ENCODE data around the gene MPDZ.

The MPDZ gene

GRCh38 chr9:13149454-13149853 is 130.0 kb downstream of the MPDZ start:
- no peak for FAIRE-seq
- DNase-seq (ENCODE audit: insufficient read length, low spot score): no peak
- TF ChIP-seq POLR2A (IDR thresholded peaks at IDR 0.05; ENCODE audit: low read depth, low read length) (no peak), PAX5 (IDR thresholded peaks at IDR 0.05; ENCODE audit: insufficient read depth, low read length, severe bottlenecking) (no peak), POLR2AphosphoS5 (IDR thresholded peaks at IDR 0.05; ENCODE audit: low read depth, low read length) (no peak)

GRCh38 chr9:13146840-13147239 is 132.7 kb downstream of the MPDZ start:
- TF ChIP-seq POLR2AphosphoS5 (IDR thresholded peaks at IDR 0.05; ENCODE audit: low read depth, low read length) (no peak), POLR2A (IDR thresholded peaks at IDR 0.05; ENCODE audit: low read depth, low read length) (no peak)
- no peak for FAIRE-seq
- no peak for DNase-seq (ENCODE audit: insufficient read length, low spot score)

DNA sequence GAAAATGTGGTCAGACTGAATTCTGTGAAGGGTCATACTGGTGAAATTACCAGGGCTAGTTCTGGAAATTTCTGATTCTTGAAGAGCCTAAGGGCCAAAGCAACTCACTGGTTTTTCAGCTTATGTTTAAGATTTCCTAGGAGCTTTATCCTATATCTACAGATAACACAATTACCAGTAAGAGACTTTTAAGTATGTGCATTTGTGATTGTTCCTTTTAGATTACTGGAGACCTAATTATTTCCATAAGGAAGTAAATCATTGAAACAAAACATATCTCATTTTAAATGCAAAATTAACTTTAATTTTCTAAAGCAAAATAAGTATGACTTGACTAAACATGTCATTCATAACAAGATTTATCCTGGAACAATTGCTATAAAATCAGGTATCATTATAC is 134.2 kb downstream of the MPDZ start:
- TF ChIP-seq PAX5 (IDR thresholded peaks at IDR 0.05; ENCODE audit: insufficient read depth, low read length, severe bottlenecking) (no peak), POLR2AphosphoS5 (IDR thresholded peaks at IDR 0.05; ENCODE audit: low read depth, low read length) (no peak), POU2F2 (IDR thresholded peaks at IDR 0.05; ENCODE audit: low read depth, low read length) (no peak), POLR2A (IDR thresholded peaks at IDR 0.05; ENCODE audit: low read depth, low read length) (no peak), SPI1 (IDR thresholded peaks at IDR 0.05; ENCODE audit: low read depth, low read length) (no peak), TAF1 (IDR thresholded peaks at IDR 0.05; ENCODE audit: low read depth, low read length) (no peak)
- DNase-seq (ENCODE audit: insufficient read length, low spot score) (no peak), FAIRE-seq (no peak)

- no peak for TF ChIP-seq POLR2A (IDR thresholded peaks at IDR 0.05; ENCODE audit: low read depth, low read length)
- TF ChIP-seq TAF1 (IDR thresholded peaks at IDR 0.05; ENCODE audit: low read depth, low read length): no peak
- no peak for TF ChIP-seq POLR2AphosphoS5 (IDR thresholded peaks at IDR 0.05; ENCODE audit: low read depth, low read length)
- TF ChIP-seq POU2F2 (IDR thresholded peaks at IDR 0.05; ENCODE audit: low read depth, low read length): no peak
- no peak for TF ChIP-seq PAX5 (IDR thresholded peaks at IDR 0.05; ENCODE audit: insufficient read depth, low read length, severe bottlenecking)
- no peak for TF ChIP-seq SPI1 (IDR thresholded peaks at IDR 0.05; ENCODE audit: low read depth, low read length)
- FAIRE-seq (no peak), DNase-seq (ENCODE audit: insufficient read length, low spot score) (no peak)
These were observed 135.2 kb downstream of the MPDZ start for GRCh38 chr9:13144166-13144775.

- DNase-seq (ENCODE audit: insufficient read length, low spot score) (no peak), FAIRE-seq (no peak)
- TF ChIP-seq SPI1 (IDR thresholded peaks at IDR 0.05; ENCODE audit: low read depth, low read length): no peak
- TF ChIP-seq PAX5 (IDR thresholded peaks at IDR 0.05; ENCODE audit: insufficient read depth, low read length, severe bottlenecking): no peak
- TF ChIP-seq POLR2A (IDR thresholded peaks at IDR 0.05; ENCODE audit: low read depth, low read length): no peak
- no peak for TF ChIP-seq POU2F2 (IDR thresholded peaks at IDR 0.05; ENCODE audit: low read depth, low read length)
- TF ChIP-seq POLR2AphosphoS5 (IDR thresholded peaks at IDR 0.05; ENCODE audit: low read depth, low read length): no peak
- no peak for TF ChIP-seq TAF1 (IDR thresholded peaks at IDR 0.05; ENCODE audit: low read depth, low read length)
These were observed 136.2 kb downstream of the MPDZ start for GRCh38 chr9:13143281-13143680.

DNA sequence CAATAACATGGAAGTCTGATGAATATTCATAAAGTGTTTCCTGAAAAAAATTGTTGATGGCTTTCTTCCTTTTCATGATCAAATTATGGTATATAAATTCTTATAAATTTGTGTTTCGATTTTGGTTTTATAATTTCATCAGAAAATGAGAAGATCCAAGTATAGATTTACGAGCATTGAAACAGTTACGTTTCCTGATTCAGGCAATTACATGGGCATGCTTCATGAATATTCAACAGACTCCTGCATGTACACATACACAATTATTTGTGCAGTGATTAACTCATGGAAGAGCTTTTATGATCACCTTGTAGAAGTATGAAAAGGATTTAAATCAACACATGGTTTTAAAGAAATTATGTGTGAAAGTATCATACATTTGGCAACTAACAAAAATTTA is 136.7 kb downstream of the MPDZ start:
- FAIRE-seq: no peak
- TF ChIP-seq POU2F2 (IDR thresholded peaks at IDR 0.05; ENCODE audit: low read depth, low read length): no peak
- TF ChIP-seq PAX5 (IDR thresholded peaks at IDR 0.05; ENCODE audit: insufficient read depth, low read length, severe bottlenecking): no peak
- TF ChIP-seq SPI1 (IDR thresholded peaks at IDR 0.05; ENCODE audit: low read depth, low read length): no peak
- no peak for TF ChIP-seq POLR2AphosphoS5 (IDR thresholded peaks at IDR 0.05; ENCODE audit: low read depth, low read length)
- no peak for TF ChIP-seq TAF1 (IDR thresholded peaks at IDR 0.05; ENCODE audit: low read depth, low read length)
- TF ChIP-seq POLR2A (IDR thresholded peaks at IDR 0.05; ENCODE audit: low read depth, low read length): no peak
- no peak for DNase-seq (ENCODE audit: insufficient read length, low spot score)

GRCh38 chr9:13141629-13142028 is 137.9 kb downstream of the MPDZ start:
- DNase-seq (ENCODE audit: insufficient read length, low spot score): no peak
- no peak for FAIRE-seq
- no peak for TF ChIP-seq PAX5 (IDR thresholded peaks at IDR 0.05; ENCODE audit: insufficient read depth, low read length, severe bottlenecking)
- TF ChIP-seq POU2F2 (IDR thresholded peaks at IDR 0.05; ENCODE audit: low read depth, low read length): no peak
- TF ChIP-seq POLR2AphosphoS5 (IDR thresholded peaks at IDR 0.05; ENCODE audit: low read depth, low read length): no peak
- no peak for TF ChIP-seq TAF1 (IDR thresholded peaks at IDR 0.05; ENCODE audit: low read depth, low read length)

DNA sequence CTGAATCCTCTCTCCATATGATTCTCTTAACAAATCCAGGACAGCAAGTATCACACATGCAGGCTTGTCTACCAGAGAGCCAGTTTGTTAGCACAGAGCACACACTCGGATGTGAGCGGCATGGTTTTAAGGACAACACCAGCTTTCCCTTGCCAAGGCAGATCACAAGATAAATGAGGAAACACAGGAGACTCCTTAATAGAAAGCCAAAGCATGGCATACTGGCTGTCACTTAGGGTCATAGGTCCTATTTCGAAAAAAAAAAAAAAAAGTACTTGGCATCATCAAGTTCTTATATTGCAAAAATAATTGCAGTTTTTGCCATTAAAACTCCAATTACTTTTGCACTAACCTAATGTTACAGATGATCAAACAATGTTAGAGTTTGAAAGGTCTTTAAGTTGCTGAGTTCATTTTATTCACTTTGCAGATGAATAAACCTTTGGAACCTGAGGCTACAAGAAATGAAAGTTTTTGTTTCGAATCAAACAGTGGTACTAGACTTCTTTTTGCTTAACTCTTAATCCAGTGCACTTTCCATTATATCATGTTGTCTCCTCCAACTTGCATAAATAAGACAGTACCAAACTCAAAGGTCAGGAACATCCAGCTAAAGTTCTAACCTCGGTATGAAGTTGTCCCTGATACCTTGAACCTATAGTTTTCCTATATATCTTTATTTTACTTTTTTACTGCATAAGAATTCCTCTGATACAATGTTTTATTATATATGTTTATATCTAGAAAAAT is 138.5 kb downstream of the MPDZ start:
- DNase-seq (ENCODE audit: insufficient read length, low spot score): no peak
- no peak for TF ChIP-seq POLR2A (IDR thresholded peaks at IDR 0.05; ENCODE audit: low read depth, low read length)
- TF ChIP-seq TAF1 (IDR thresholded peaks at IDR 0.05; ENCODE audit: low read depth, low read length): no peak
- no peak for TF ChIP-seq SPI1 (IDR thresholded peaks at IDR 0.05; ENCODE audit: low read depth, low read length)
- TF ChIP-seq POLR2AphosphoS5 (IDR thresholded peaks at IDR 0.05; ENCODE audit: low read depth, low read length): no peak
- no peak for TF ChIP-seq POU2F2 (IDR thresholded peaks at IDR 0.05; ENCODE audit: low read depth, low read length)
- TF ChIP-seq PAX5 (IDR thresholded peaks at IDR 0.05; ENCODE audit: insufficient read depth, low read length, severe bottlenecking): no peak
- no peak for FAIRE-seq

GRCh38 chr9:13139641-13140171 is 139.8 kb downstream of the MPDZ start:
- no peak for FAIRE-seq
- DNase-seq (ENCODE audit: insufficient read length, low spot score): no peak
- TF ChIP-seq POLR2A (IDR thresholded peaks at IDR 0.05; ENCODE audit: low read depth, low read length) (no peak), POU2F2 (IDR thresholded peaks at IDR 0.05; ENCODE audit: low read depth, low read length) (no peak), POLR2AphosphoS5 (IDR thresholded peaks at IDR 0.05; ENCODE audit: low read depth, low read length) (no peak), PAX5 (IDR thresholded peaks at IDR 0.05; ENCODE audit: insufficient read depth, low read length, severe bottlenecking) (no peak), SPI1 (IDR thresholded peaks at IDR 0.05; ENCODE audit: low read depth, low read length) (no peak), TAF1 (IDR thresholded peaks at IDR 0.05; ENCODE audit: low read depth, low read length) (no peak)

GRCh38 chr9:13137426-13137825 is 142.1 kb downstream of the MPDZ start:
- TF ChIP-seq POU2F2 (IDR thresholded peaks at IDR 0.05; ENCODE audit: low read depth, low read length) (no peak), POLR2A (IDR thresholded peaks at IDR 0.05; ENCODE audit: low read depth, low read length) (no peak), SPI1 (IDR thresholded peaks at IDR 0.05; ENCODE audit: low read depth, low read length) (no peak), PAX5 (IDR thresholded peaks at IDR 0.05; ENCODE audit: insufficient read depth, low read length, severe bottlenecking) (no peak)
- FAIRE-seq: no peak

More at GRCh38 chr9:13137426-13137825, 142.1 kb downstream of the MPDZ start:
- no peak for DNase-seq (ENCODE audit: insufficient read length, low spot score)
